K562 (cell line): ENCODE measurements around the gene RBKS. TPM values are rescaled to one million over a fixed set of nuclear protein-coding genes. Genes with fewer than 3 reads are reported as not detected.

ENCODE experiments used
- ATAC-seq: fragments of 200-7000 bp; cut with Tn5 transposase; 3 replicates; pipeline ENCODE4 v1.9.1; 2020; ENCODE audit warnings: moderate library complexity
- BruUV-seq: library from RNA; stranded (reverse); fragments of 400-500 nt; replicated peaks from 2 replicates; lab custom pipeline; 2021; lab: Mats Ljungman, UMichigan
- CTCF ChIA-PET: fragments of 300-600 bp; formaldehyde crosslinking; extraction: SDS; loops from one replicate; lab custom pipeline; 2021; ENCODE audit warnings: low intra/inter-chr PET ratio; lab: Yijun Ruan, JAX
- POLR2A ChIA-PET: fragments of 300-600, 350-650 bp; sonication (Branson Sonifier 250); formaldehyde crosslinking; extraction: SDS; loops from one replicate; lab custom pipeline; 2021; ENCODE audit warnings: antibody characterized with exemption, inconsistent platforms; lab: Yijun Ruan, JAX
- DNase-seq, 4 experiments: peaks; one replicate each; pipeline versions ENCODE4 v3.0.0 to v3.0.0-alpha.2; 2011 to 2018; ENCODE audit warnings: low spot score in 3 of 4, mixed read lengths in 3 of 4; ENCODE audit errors: extremely low read depth in 1 of 4
- FAIRE-seq: peaks from 2 replicates; lab custom pipeline; 2011; peaks lifted over from hg19 to GRCh38; lab: Jason Lieb, UNC
- H2AFZ ChIP-seq: 2 replicates; pipeline ENCODE4 v1.6.0; 2011; ENCODE audit warnings: low read depth, low read length, control low read depth, inconsistent platforms
- H3K27ac ChIP-seq: fragments of 200-600 bp; 3 replicates; pipeline ENCODE4 v1.8.0; 2011; ENCODE audit warnings: low read depth, mild to moderate bottlenecking, control low read depth, inconsistent platforms, low read length, moderate library complexity, mixed read lengths; ENCODE audit errors: extremely low read depth
- H3K27me3 ChIP-seq, 2 experiments: fragments of 300-600 bp in 1 of 2; 2 replicates in 1 of 2; 3 replicates in 1 of 2; pipeline versions ENCODE4 v1.6.0 to v1.8.0; 2011; ENCODE audit warnings: inconsistent platforms in 2 of 2, low read length in 2 of 2, mild to moderate bottlenecking in 1 of 2, mixed read lengths in 1 of 2, moderate library complexity in 1 of 2; ENCODE audit not compliant: control insufficient read depth in 2 of 2, insufficient read depth in 2 of 2
- H3K36me3 ChIP-seq: fragments of 300-600 bp; 3 replicates; pipeline ENCODE4 v1.8.0; 2011; ENCODE audit warnings: mild to moderate bottlenecking, low read length, inconsistent platforms; ENCODE audit not compliant: control insufficient read depth, insufficient read depth
- H3K4me1 ChIP-seq, 2 experiments: fragments of 200-600 bp in 1 of 2; replicated peaks in 1 of 2; 2 replicates in 1 of 2; 3 replicates in 1 of 2; pipeline versions ENCODE4 v1.5.1 to v1.8.0; 2011; ENCODE audit warnings: inconsistent platforms in 2 of 2, low read length in 2 of 2, mild to moderate bottlenecking in 1 of 2, mixed read lengths in 1 of 2, moderate library complexity in 1 of 2; ENCODE audit not compliant: control insufficient read depth in 2 of 2, insufficient read depth in 2 of 2
- H3K4me2 ChIP-seq: 2 replicates; pipeline ENCODE4 v1.6.1; 2011; ENCODE audit warnings: low read length, control low read depth, inconsistent platforms, mixed read lengths; ENCODE audit not compliant: insufficient read depth
- H3K4me3 ChIP-seq: fragments of 200-600 bp; sonication (generic), shearing (Covaris generic); 2 replicates; pipeline ENCODE4 v1.5.1; 2016; ENCODE audit warnings: control low read depth, inconsistent platforms
- H3K79me2 ChIP-seq: fragments of 200-600 bp; 3 replicates; pipeline ENCODE4 v1.8.0; 2011; ENCODE audit warnings: low read length, inconsistent platforms; ENCODE audit not compliant: control insufficient read depth, insufficient read depth
- H3K9ac ChIP-seq, 2 experiments: 2 replicates each; pipeline versions ENCODE4 v1.6.0 to v1.6.1; 2011; ENCODE audit warnings: low read depth in 2 of 2, low read length in 2 of 2, control low read depth in 1 of 2, inconsistent platforms in 1 of 2, mild to moderate bottlenecking in 1 of 2, mixed read lengths in 1 of 2; ENCODE audit not compliant: insufficient read depth in 1 of 2
- H3K9me1 ChIP-seq: one replicate; pipeline ENCODE4 v1.6.0; 2011; ENCODE audit warnings: inconsistent platforms, mild to moderate bottlenecking, low read length, moderate library complexity; ENCODE audit not compliant: control insufficient read depth, insufficient read depth
- H3K9me3 ChIP-seq: replicated peaks from 2 replicates; pipeline ENCODE4 v1.5.1; 2011; ENCODE audit warnings: low read depth, low read length, inconsistent platforms; ENCODE audit not compliant: control insufficient read depth, insufficient read depth
- H4K20me1 ChIP-seq: replicated peaks from 2 replicates; pipeline ENCODE4 v1.6.1; 2011; ENCODE audit warnings: low read length, inconsistent platforms, mixed read lengths; ENCODE audit not compliant: control insufficient read depth, insufficient read depth
- ESRRA ChIP-seq: fragments of 450-650 bp; IDR thresholded peaks from 2 replicates; pipeline ENCODE4 v1.6.1; 2014; ENCODE audit warnings: low read depth, mild to moderate bottlenecking, moderate library complexity, borderline replicate concordance
- HCFC1 ChIP-seq: IDR thresholded peaks from 2 replicates; pipeline ENCODE4 v1.6.1; 2012; ENCODE audit warnings: low read depth, low read length, improper control_type of control experiment
- HMG20B ChIP-seq: fragments of 250-450 bp; sonication (Bioruptor Pico); IDR thresholded peaks from 2 replicates; pipeline ENCODE4 v1.5.0; 2021; ENCODE audit warnings: mild to moderate bottlenecking
- KDM5B ChIP-seq: fragments of 200-600 bp; sonication (generic); IDR thresholded peaks from 2 replicates; pipeline ENCODE4 v1.6.1; 2012; ENCODE audit warnings: low read depth, mild to moderate bottlenecking, moderate library complexity, low read length, control low read depth, inconsistent platforms; ENCODE audit not compliant: insufficient replicate concordance
- KLF13 ChIP-seq: fragments of 450-650 bp; IDR thresholded peaks from 2 replicates; pipeline ENCODE4 v1.6.1; 2016; ENCODE audit warnings: missing genetic modification characterization, low read depth, mild to moderate bottlenecking, missing compliant biosample characterization, moderate library complexity, borderline replicate concordance
- PTRF ChIP-seq: fragments of 450-650 bp; IDR thresholded peaks from 2 replicates; pipeline ENCODE4 v1.6.1; 2016; ENCODE audit warnings: mild to moderate bottlenecking, missing genetic modification characterization, missing compliant biosample characterization
- TARDBP ChIP-seq: fragments of 450-650 bp; IDR thresholded peaks from 2 replicates; pipeline ENCODE4 v1.6.1; 2016
- TCF7L2 ChIP-seq: fragments of 150-350 bp; IDR thresholded peaks from 2 replicates; pipeline ENCODE4 v1.6.1; 2016; ENCODE audit warnings: low read depth, mild to moderate bottlenecking, low read length, moderate library complexity
- WGBS: fragments of 100-300 bp; shearing (Covaris generic); methylation state at CpG from one replicate; pipeline ENCODE4 v1.1.6; 2016; ENCODE audit warnings: low coverage, mixed read lengths; ENCODE audit not compliant: insufficient coverage; ENCODE audit errors: missing lambda C conversion rate; 5-methylcytosine and 5-hydroxymethylcytosine counted together
- in situ Hi-C: fragments of 300-500 bp; cut with MboI; formaldehyde crosslinking; loops from 4 replicates; pipeline ENCODE4 v1.15.0; 2018; ENCODE audit warnings: inconsistent platforms, mixed read lengths
- intact Hi-C: fragments of 100-400 bp; cut with micrococcal nuclease; formaldehyde crosslinking; loops from 2 replicates; pipeline ENCODE4 v1.14.2; 2022
- polyA plus RNA-seq, 8 experiments: library from polyadenylated mRNA; depleted of rRNA in 4 of 8; stranded (reverse) in 5 of 8; unstranded in 3 of 8; fragments of >200 nt; fragmentation: Nextera tagmentation in 2 of 8; fragmentation: Illumina TruSeq in 1 of 8; extraction: Ambion mirVana in 2 of 8; extraction: Trizol in 1 of 8; gene quantifications; 2 replicates each; pipeline versions ENCODE4 v1.2.1 to v1.2.3, GENCODE V29; 2011 to 2014; ENCODE audit warnings: inconsistent platforms in 1 of 8, missing spikeins in 1 of 8
- total RNA-seq, 7 experiments: library from RNA; depleted of rRNA in 6 of 7; stranded (reverse); fragments of >200 nt in 6 of 7; fragmentation: Illumina TruSeq in 2 of 7; extraction: Trizol in 2 of 7; gene quantifications; 2 replicates each; pipeline versions ENCODE4 v1.2.1 to v1.2.3, GENCODE V29; 2011 to 2021; ENCODE audit warnings: low replicate concordance in 1 of 7
- TF ChIP-seq, protein P1 (sequence below): sonication (generic); formaldehyde crosslinking; IDR thresholded peaks from 2 replicates; pipeline ENCODE4 v1.8.0; 2022; ENCODE audit warnings: missing genetic modification reagents, mild to moderate bottlenecking, borderline replicate concordance
- TF ChIP-seq, protein P2 (sequence below): sonication (generic); formaldehyde crosslinking; IDR thresholded peaks from 2 replicates; pipeline ENCODE4 v1.9.0; 2022; ENCODE audit warnings: mild to moderate bottlenecking, missing genetic modification reagents
- TF ChIP-seq, protein P3 (sequence below): fragments of 250-450 bp; sonication (Bioruptor Pico); IDR thresholded peaks from 2 replicates; pipeline ENCODE4 v1.9.0; 2021; ENCODE audit warnings: mild to moderate bottlenecking
- TF ChIP-seq, protein P4 (sequence below), 2 experiments: IDR thresholded peaks in 1 of 2; conservative IDR thresholded peaks in 1 of 2; 2 replicates each; pipeline ENCODE4 v1.6.1; 2016; ENCODE audit warnings: low read depth in 2 of 2, mild to moderate bottlenecking in 1 of 2, missing compliant biosample characterization in 1 of 2, missing genetic modification characterization in 1 of 2, moderate library complexity in 1 of 2
- TF ChIP-seq, protein P5 (sequence below), 2 experiments: fragments of 150-350 bp in 1 of 2; IDR thresholded peaks; 2 replicates each; pipeline ENCODE4 v1.6.1; 2012 to 2016; ENCODE audit warnings: low read depth in 2 of 2, low read length in 2 of 2, mild to moderate bottlenecking in 1 of 2, moderate library complexity in 1 of 2

Gene RBKS
- total and polyA plus RNA-seq, 9 of the 15 experiments (the other 6 are each of a cell fraction or from before 2014, with no cell fraction given): 0.06 to 0.39 (median 0.19) TPM

DNA sequence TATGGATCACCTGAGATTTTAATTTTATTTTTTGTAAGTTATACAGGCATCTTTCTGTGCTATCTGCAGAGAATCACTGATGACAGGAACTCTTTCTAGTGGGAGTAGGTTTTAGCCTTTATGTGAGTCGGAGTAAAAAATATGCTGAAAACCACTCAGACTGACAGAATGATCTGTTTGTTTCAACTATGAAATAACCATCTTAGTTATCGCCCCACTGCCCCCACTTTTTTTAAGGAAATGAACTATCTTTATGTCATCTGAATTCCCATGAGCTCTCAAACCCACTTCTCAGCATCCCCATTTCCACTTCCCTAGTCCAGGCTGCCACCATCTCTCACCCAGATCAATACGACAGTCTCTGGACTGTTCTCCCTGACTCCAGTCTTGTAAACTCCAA is 79.7 kb downstream of the RBKS start:
- Histone ChIP-seq H3K4me1 (no peaks in the 10 kb centered on the region), H4K20me1 (no peaks in the 10 kb centered on the region), H3K27me3 (peaks cover 12 to 28% of the 10 kb centered on the region in 2 experiments), H3K27ac (no peak overlapping the region), H3K4me3 (no peak overlapping the region), H3K36me3 (no peaks in the 10 kb centered on the region), H3K9me3 (no peaks in the 10 kb centered on the region), H3K4me2 (no peak overlapping the region), H3K9me1 (no peaks in the 10 kb centered on the region), H2AFZ (no peak overlapping the region), H3K9ac (no peak overlapping the region), H3K79me2 (no peaks in the 10 kb centered on the region)
- no peak for FAIRE-seq
- DNase-seq: no peak
- ChIA-PET CTCF (no interaction called here), POLR2A (no interaction called here)
- intact Hi-C loops: no loop called here
- no TSS peak for BruUV-seq
- no peak for ATAC-seq
- 3% methylated on average over 3 of the region's 3 CpGs for WGBS
- in situ Hi-C loops: no loop called here
- TF ChIP-seq, protein P1, sequence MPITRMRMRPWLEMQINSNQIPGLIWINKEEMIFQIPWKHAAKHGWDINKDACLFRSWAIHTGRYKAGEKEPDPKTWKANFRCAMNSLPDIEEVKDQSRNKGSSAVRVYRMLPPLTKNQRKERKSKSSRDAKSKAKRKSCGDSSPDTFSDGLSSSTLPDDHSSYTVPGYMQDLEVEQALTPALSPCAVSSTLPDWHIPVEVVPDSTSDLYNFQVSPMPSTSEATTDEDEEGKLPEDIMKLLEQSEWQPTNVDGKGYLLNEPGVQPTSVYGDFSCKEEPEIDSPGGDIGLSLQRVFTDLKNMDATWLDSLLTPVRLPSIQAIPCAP (CRISPR knock-in tag): no peak
- TF ChIP-seq PTRF (no peak), KDM5B (no peak), ESRRA (no peak), HMG20B (CRISPR knock-in tag) (no peak), KLF13 (tag) (no peak), TCF7L2 (no peak), TARDBP (no peak), HCFC1 (no peak)
- TF ChIP-seq, protein P2, sequence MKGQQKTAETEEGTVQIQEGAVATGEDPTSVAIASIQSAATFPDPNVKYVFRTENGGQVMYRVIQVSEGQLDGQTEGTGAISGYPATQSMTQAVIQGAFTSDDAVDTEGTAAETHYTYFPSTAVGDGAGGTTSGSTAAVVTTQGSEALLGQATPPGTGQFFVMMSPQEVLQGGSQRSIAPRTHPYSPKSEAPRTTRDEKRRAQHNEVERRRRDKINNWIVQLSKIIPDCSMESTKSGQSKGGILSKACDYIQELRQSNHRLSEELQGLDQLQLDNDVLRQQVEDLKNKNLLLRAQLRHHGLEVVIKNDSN (CRISPR knock-in tag): no peak
- TF ChIP-seq, protein P3, sequence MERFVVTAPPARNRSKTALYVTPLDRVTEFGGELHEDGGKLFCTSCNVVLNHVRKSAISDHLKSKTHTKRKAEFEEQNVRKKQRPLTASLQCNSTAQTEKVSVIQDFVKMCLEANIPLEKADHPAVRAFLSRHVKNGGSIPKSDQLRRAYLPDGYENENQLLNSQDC (CRISPR knock-in tag): no peak
- TF ChIP-seq, protein P4, sequence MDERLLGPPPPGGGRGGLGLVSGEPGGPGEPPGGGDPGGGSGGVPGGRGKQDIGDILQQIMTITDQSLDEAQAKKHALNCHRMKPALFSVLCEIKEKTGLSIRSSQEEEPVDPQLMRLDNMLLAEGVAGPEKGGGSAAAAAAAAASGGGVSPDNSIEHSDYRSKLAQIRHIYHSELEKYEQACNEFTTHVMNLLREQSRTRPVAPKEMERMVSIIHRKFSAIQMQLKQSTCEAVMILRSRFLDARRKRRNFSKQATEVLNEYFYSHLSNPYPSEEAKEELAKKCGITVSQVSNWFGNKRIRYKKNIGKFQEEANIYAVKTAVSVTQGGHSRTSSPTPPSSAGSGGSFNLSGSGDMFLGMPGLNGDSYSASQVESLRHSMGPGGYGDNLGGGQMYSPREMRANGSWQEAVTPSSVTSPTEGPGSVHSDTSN (CRISPR knock-in tag; IDR thresholded peaks at IDR 0.05; ENCODE audit: low read depth): no peak
- TF ChIP-seq, protein P4 (tag; conservative IDR thresholded peaks at IDR 0.05; ENCODE audit: low read depth): no peak
- TF ChIP-seq, protein P5, sequence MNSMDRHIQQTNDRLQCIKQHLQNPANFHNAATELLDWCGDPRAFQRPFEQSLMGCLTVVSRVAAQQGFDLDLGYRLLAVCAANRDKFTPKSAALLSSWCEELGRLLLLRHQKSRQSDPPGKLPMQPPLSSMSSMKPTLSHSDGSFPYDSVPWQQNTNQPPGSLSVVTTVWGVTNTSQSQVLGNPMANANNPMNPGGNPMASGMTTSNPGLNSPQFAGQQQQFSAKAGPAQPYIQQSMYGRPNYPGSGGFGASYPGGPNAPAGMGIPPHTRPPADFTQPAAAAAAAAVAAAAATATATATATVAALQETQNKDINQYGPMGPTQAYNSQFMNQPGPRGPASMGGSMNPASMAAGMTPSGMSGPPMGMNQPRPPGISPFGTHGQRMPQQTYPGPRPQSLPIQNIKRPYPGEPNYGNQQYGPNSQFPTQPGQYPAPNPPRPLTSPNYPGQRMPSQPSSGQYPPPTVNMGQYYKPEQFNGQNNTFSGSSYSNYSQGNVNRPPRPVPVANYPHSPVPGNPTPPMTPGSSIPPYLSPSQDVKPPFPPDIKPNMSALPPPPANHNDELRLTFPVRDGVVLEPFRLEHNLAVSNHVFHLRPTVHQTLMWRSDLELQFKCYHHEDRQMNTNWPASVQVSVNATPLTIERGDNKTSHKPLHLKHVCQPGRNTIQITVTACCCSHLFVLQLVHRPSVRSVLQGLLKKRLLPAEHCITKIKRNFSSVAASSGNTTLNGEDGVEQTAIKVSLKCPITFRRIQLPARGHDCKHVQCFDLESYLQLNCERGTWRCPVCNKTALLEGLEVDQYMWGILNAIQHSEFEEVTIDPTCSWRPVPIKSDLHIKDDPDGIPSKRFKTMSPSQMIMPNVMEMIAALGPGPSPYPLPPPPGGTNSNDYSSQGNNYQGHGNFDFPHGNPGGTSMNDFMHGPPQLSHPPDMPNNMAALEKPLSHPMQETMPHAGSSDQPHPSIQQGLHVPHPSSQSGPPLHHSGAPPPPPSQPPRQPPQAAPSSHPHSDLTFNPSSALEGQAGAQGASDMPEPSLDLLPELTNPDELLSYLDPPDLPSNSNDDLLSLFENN (IDR thresholded peaks at IDR 0.05; ENCODE audit: low read depth in 2 of 2, low read length in 2 of 2): no peak
